H1 (cell line): ENCODE data around the gene ZDHHC20. TPM values are rescaled to one million over a fixed set of nuclear protein-coding genes. Genes with fewer than 3 reads are reported as not detected.

ENCODE experiments used
- CTCF ChIA-PET: fragments of 300-600 bp; sonication (Branson Sonifier 250); formaldehyde crosslinking; loops from one replicate; lab custom pipeline; 2021; ENCODE audit not compliant: partially characterized antibody; lab: Charles Lee
- POLR2A ChIA-PET: fragments of 300-600 bp; sonication (Branson Sonifier 250); formaldehyde crosslinking; loops from one replicate; lab custom pipeline; 2021; ENCODE audit warnings: inconsistent platforms; ENCODE audit not compliant: partially characterized antibody; lab: Charles Lee
- DNase-seq, 2 experiments: peaks; one replicate each; pipeline versions ENCODE4 v3.0.0 to v3.0.0-alpha.2; 2010 to 2022; ENCODE audit warnings: low spot score in 2 of 2, low read depth in 1 of 2, mixed read lengths in 1 of 2
- FAIRE-seq: peaks from 2 replicates; lab custom pipeline; 2011; peaks lifted over from hg19 to GRCh38; lab: Jason Lieb, UNC
- H2AFZ ChIP-seq: 2 replicates; pipeline ENCODE4 v1.8.1; 2012; ENCODE audit warnings: low read length, inconsistent platforms
- H2AK5ac ChIP-seq: 2 replicates; pipeline ENCODE4 v1.6.1; 2013; ENCODE audit warnings: low read depth, low read length
- H2BK120ac ChIP-seq: replicated peaks from 2 replicates; pipeline ENCODE3; 2013; ENCODE audit warnings: low read depth, low read length, inconsistent platforms
- H2BK12ac ChIP-seq: 2 replicates; pipeline ENCODE4 v1.6.1; 2013; ENCODE audit warnings: low read depth, low read length
- H2BK15ac ChIP-seq: 2 replicates; pipeline ENCODE4 v1.6.1; 2013; ENCODE audit warnings: low read length
- H2BK20ac ChIP-seq: 2 replicates; pipeline ENCODE4 v1.6.1; 2013; ENCODE audit warnings: low read length
- H2BK5ac ChIP-seq: 2 replicates; pipeline ENCODE4 v1.6.1; 2013; ENCODE audit warnings: low read depth, low read length
- H3K14ac ChIP-seq: 2 replicates; pipeline ENCODE4 v1.6.1; 2013; ENCODE audit warnings: inconsistent platforms; ENCODE audit not compliant: insufficient read length
- H3K18ac ChIP-seq: 2 replicates; pipeline ENCODE4 v1.6.1; 2013; ENCODE audit warnings: low read length; ENCODE audit errors: extremely low read depth
- H3K23ac ChIP-seq: 2 replicates; pipeline ENCODE4 v1.6.1; 2013; ENCODE audit warnings: inconsistent platforms; ENCODE audit not compliant: insufficient read length
- H3K23me2 ChIP-seq: 2 replicates; pipeline ENCODE4 v1.6.1; 2013; ENCODE audit warnings: low read depth, low read length
- H3K27ac ChIP-seq: 2 replicates; pipeline ENCODE4 v1.6.1; 2011; ENCODE audit warnings: low read depth, low read length, inconsistent platforms
- H3K27me3 ChIP-seq, 4 experiments: replicated peaks in 1 of 4; 1 replicate in 1 of 4; 2 replicates in 3 of 4; pipeline versions ENCODE4 v1.6.1 to v1.8.1; 2011 to 2013; ENCODE audit warnings: low read length in 3 of 4, mild to moderate bottlenecking in 3 of 4, inconsistent platforms in 2 of 4, mixed read lengths in 2 of 4, moderate library complexity in 1 of 4; ENCODE audit not compliant: control insufficient read depth in 3 of 4, insufficient read depth in 3 of 4; ENCODE audit errors: extremely low read depth in 1 of 4
- H3K36me3 ChIP-seq, 4 experiments: 2 replicates each; pipeline versions ENCODE4 v1.6.1 to v1.8.1; 2011 to 2013; ENCODE audit warnings: mild to moderate bottlenecking in 4 of 4, low read length in 3 of 4, moderate library complexity in 2 of 4, control low read depth in 1 of 4, inconsistent platforms in 1 of 4; ENCODE audit not compliant: insufficient read depth in 4 of 4, control insufficient read depth in 2 of 4
- H3K4ac ChIP-seq: replicated peaks from 2 replicates; pipeline ENCODE3; 2013; ENCODE audit warnings: low read length, low read depth, mixed read lengths, inconsistent platforms; ENCODE audit not compliant: insufficient read length
- H3K4me1 ChIP-seq, 4 experiments: replicated peaks in 1 of 4; 1 replicate in 1 of 4; 2 replicates in 3 of 4; pipeline versions ENCODE4 v1.6.1 to v1.8.1; 2011 to 2013; ENCODE audit warnings: low read length in 3 of 4, inconsistent platforms in 2 of 4, mixed read lengths in 1 of 4; ENCODE audit not compliant: insufficient read depth in 4 of 4, control insufficient read depth in 3 of 4
- H3K4me2 ChIP-seq, 2 experiments: 2 replicates each; pipeline versions ENCODE4 v1.6.1 to v1.8.1; 2011 to 2013; ENCODE audit warnings: low read depth in 2 of 2, low read length in 2 of 2, control low read depth in 1 of 2, inconsistent platforms in 1 of 2, mild to moderate bottlenecking in 1 of 2; ENCODE audit not compliant: insufficient read depth in 1 of 2
- H3K4me3 ChIP-seq, 4 experiments: fragments of 200-600, 300-600 bp in 1 of 4; sonication (generic), shearing (Covaris generic), sonication (Bioruptor Twin) in 1 of 4; 2 replicates each; pipeline versions ENCODE4 v1.5.1 to v1.8.1; 2011 to 2016; ENCODE audit warnings: low read length in 4 of 4, low read depth in 3 of 4, control low read depth in 2 of 4, inconsistent platforms in 2 of 4, mild to moderate bottlenecking in 2 of 4, mixed read lengths in 1 of 4, moderate library complexity in 1 of 4; ENCODE audit not compliant: insufficient read depth in 2 of 4; ENCODE audit errors: extremely low read depth in 1 of 4
- H3K56ac ChIP-seq: replicated peaks from 2 replicates; pipeline ENCODE3; 2013; ENCODE audit warnings: low read depth, mild to moderate bottlenecking, mixed read lengths, low read length, inconsistent platforms; ENCODE audit not compliant: insufficient read length
- H3K79me1 ChIP-seq: 2 replicates; pipeline ENCODE4 v1.6.1; 2013; ENCODE audit warnings: low read depth, low read length, control low read depth
- H3K79me2 ChIP-seq, 2 experiments: 2 replicates each; pipeline versions ENCODE4 v1.6.1 to v1.8.1; 2012 to 2013; ENCODE audit warnings: low read length in 2 of 2, mild to moderate bottlenecking in 2 of 2, inconsistent platforms in 1 of 2; ENCODE audit not compliant: insufficient read depth in 2 of 2, control insufficient read depth in 1 of 2
- H3K9ac ChIP-seq, 4 experiments: replicated peaks in 1 of 4; 1 replicate in 1 of 4; 2 replicates in 3 of 4; pipeline versions ENCODE4 v1.6.1 to v1.8.1; 2011 to 2013; ENCODE audit warnings: low read depth in 3 of 4, low read length in 3 of 4, control low read depth in 2 of 4, mild to moderate bottlenecking in 2 of 4, moderate library complexity in 2 of 4, inconsistent platforms in 1 of 4; ENCODE audit errors: extremely low read depth in 1 of 4
- H3K9me3 ChIP-seq, 2 experiments: 2 replicates each; pipeline versions ENCODE4 v1.6.1 to v1.8.1; 2012 to 2013; ENCODE audit warnings: mild to moderate bottlenecking in 2 of 2, moderate library complexity in 2 of 2, control low read depth in 1 of 2, inconsistent platforms in 1 of 2, low read depth in 1 of 2, low read length in 1 of 2, mixed read lengths in 1 of 2; ENCODE audit not compliant: insufficient read depth in 2 of 2
- H4K20me1 ChIP-seq, 2 experiments: replicated peaks in 1 of 2; 2 replicates each; pipeline versions ENCODE3 to v1.8.1; 2011 to 2013; ENCODE audit warnings: inconsistent platforms in 2 of 2, low read length in 2 of 2, mild to moderate bottlenecking in 1 of 2; ENCODE audit not compliant: insufficient read depth in 2 of 2, control insufficient read depth in 1 of 2
- H4K5ac ChIP-seq: 2 replicates; pipeline ENCODE4 v1.6.1; 2013; ENCODE audit warnings: low read length, low read depth, mixed read lengths, inconsistent platforms; ENCODE audit not compliant: insufficient read length
- H4K8ac ChIP-seq: 2 replicates; pipeline ENCODE4 v1.8.0; 2013; ENCODE audit warnings: mild to moderate bottlenecking, moderate library complexity, low read length, inconsistent platforms; ENCODE audit not compliant: insufficient read depth; ENCODE audit errors: extremely low read depth
- H4K91ac ChIP-seq: replicated peaks from 2 replicates; pipeline ENCODE3; 2013; ENCODE audit warnings: low read length, mixed read lengths, inconsistent platforms; ENCODE audit not compliant: insufficient read length
- CBX5 ChIP-seq: fragments of 300-800, 300-1000 bp; sonication (generic); IDR thresholded peaks from 2 replicates; pipeline ENCODE4 v1.7.1; 2016; ENCODE audit warnings: antibody characterized with exemption, low read length, low read depth
- CBX8 ChIP-seq: fragments of 300-800, 300-1000 bp; sonication (generic); IDR thresholded peaks from 2 replicates; pipeline ENCODE4 v1.7.1; 2016; ENCODE audit warnings: low read depth, low read length, borderline replicate concordance
- CHD1 ChIP-seq: IDR thresholded peaks from 2 replicates; pipeline ENCODE4 v1.6.1; 2012; ENCODE audit warnings: low read depth, low read length, improper control_type of control experiment
- CHD2 ChIP-seq: IDR thresholded peaks from 2 replicates; pipeline ENCODE4 v1.6.1; 2012; ENCODE audit warnings: low read length, improper control_type of control experiment
- GABPA ChIP-seq: IDR thresholded peaks from 2 replicates; pipeline ENCODE4 v1.6.1; 2011; ENCODE audit warnings: mild to moderate bottlenecking, low read length, moderate library complexity, borderline replicate concordance; ENCODE audit not compliant: insufficient read depth
- HDAC2 ChIP-seq, 2 experiments: fragments of 300-600 bp in 1 of 2; sonication (generic) in 1 of 2; IDR thresholded peaks; 2 replicates each; pipeline ENCODE4 v1.6.1; 2011 to 2012; ENCODE audit warnings: low read depth in 2 of 2, low read length in 2 of 2, mild to moderate bottlenecking in 2 of 2, moderate library complexity in 2 of 2, borderline replicate concordance in 1 of 2, inconsistent platforms in 1 of 2
- RFX5 ChIP-seq: IDR thresholded peaks from 2 replicates; pipeline ENCODE4 v1.6.1; 2011; ENCODE audit warnings: low read depth, low read length, improper control_type of control experiment, borderline replicate concordance
- SIN3A ChIP-seq, 2 experiments: IDR thresholded peaks in 1 of 2; conservative IDR thresholded peaks in 1 of 2; 2 replicates each; pipeline ENCODE4 v1.6.1; 2011 to 2012; ENCODE audit warnings: low read length in 2 of 2, improper control_type of control experiment in 1 of 2, low read depth in 1 of 2, mild to moderate bottlenecking in 1 of 2
- YY1 ChIP-seq: IDR thresholded peaks from 2 replicates; pipeline ENCODE4 v1.6.1; 2011; ENCODE audit warnings: low read depth, mild to moderate bottlenecking, low read length
- ZNF274 ChIP-seq: IDR thresholded peaks from 2 replicates; pipeline ENCODE4 v1.7.0; 2012; ENCODE audit warnings: low read length, borderline replicate concordance; ENCODE audit errors: extremely low read depth
- WGBS, 2 experiments: shearing (Covaris generic) in 1 of 2; methylation state at CpG; one replicate each; pipeline versions ENCODE4 v1.1.6 to v1.1.7; 2013 to 2015; ENCODE audit warnings: low lambda C conversion rate in 2 of 2, mixed read lengths in 2 of 2, inconsistent platforms in 1 of 2, low coverage in 1 of 2, missing lambda C conversion rate in 1 of 2; ENCODE audit not compliant: insufficient replicate concordance in 2 of 2, insufficient coverage in 1 of 2, insufficient read length in 1 of 2; ENCODE audit errors: extremely low coverage in 1 of 2, missing lambda C conversion rate in 1 of 2; 5-methylcytosine and 5-hydroxymethylcytosine counted together
- polyA plus RNA-seq, 7 experiments: library from polyadenylated mRNA; depleted of rRNA in 3 of 7; stranded (reverse) in 5 of 7; unstranded in 2 of 7; fragments of >200 nt in 5 of 7; fragments of 200-250 nt in 2 of 7; gene quantifications; 1 replicate in 5 of 7; 2 replicates in 1 of 7; 4 replicates in 1 of 7; pipeline versions ENCODE4 v1.2.1 to v1.2.3, GENCODE V29; 2011 to 2013; ENCODE audit warnings: missing spikeins in 2 of 7, mixed read lengths in 2 of 7
- total RNA-seq: library from RNA; stranded (reverse); fragmentation: NEBNext Ultra II Directional; extraction: Animal tissue kit (Norgen Biotek cat#: 25700); gene quantifications from 2 replicates; pipeline ENCODE4 v1.2.1, GENCODE V29; 2021
- TF ChIP-seq, protein P1 (sequence below): IDR thresholded peaks from 2 replicates; pipeline ENCODE4 v1.6.1; 2012; ENCODE audit warnings: inconsistent platforms

ZDHHC20 gene
- total and polyA plus RNA-seq, 2 of the 8 experiments (the other 6 are each of a cell fraction or from before 2014, with no cell fraction given): 16.4 to 89.0 TPM

DNA sequence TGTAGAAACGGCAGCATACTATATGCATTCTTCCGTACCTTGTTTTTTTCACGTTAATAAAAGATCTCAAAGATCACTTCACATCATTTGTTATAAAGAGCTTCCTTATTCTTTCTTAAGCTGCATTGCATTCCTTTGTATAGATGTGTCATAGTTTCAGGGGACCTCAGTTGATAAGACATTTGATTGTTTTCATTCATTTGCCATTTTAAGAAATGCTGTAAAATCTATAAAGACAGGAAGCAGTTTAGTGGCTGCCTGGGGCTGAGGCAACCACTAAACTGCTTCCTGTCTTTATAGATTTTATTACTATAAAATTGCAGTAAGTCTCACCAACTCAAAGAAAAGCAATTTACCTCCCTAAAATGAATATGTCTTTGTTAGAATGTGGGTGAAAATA is 59.4 kb downstream of the ZDHHC20 start:
- ChIA-PET CTCF (no interaction called here), POLR2A (interaction anchor here (1.3 to 1.6 kb wide), 2 partner anchors 59 to 101 kb away, joined by 4 read pairs; partner anchors contain the start of gene ZDHHC20)
- Histone ChIP-seq H2BK20ac (no peak overlapping the region), H4K8ac (no peak overlapping the region), H3K14ac (no peak overlapping the region), H3K79me2 (no peaks in the 10 kb centered on the region), H2BK5ac (no peak overlapping the region), H3K9ac (no peak overlapping the region), H3K27me3 (no peaks in the 10 kb centered on the region), H3K9me3 (no peaks in the 10 kb centered on the region), H3K23me2 (no peaks in the 10 kb centered on the region), H3K23ac (no peak overlapping the region), H2AK5ac (no peak overlapping the region), H3K4me2 (no peak overlapping the region), H3K4me1 (no peaks in the 10 kb centered on the region), H3K36me3 (peaks cover 0 to 9% (median 2%) of the 10 kb centered on the region in 4 experiments; a peak in 2 of 8 replicates), H4K5ac (no peak overlapping the region), H3K56ac (no peak overlapping the region), H2BK15ac (no peak overlapping the region), H3K4ac (no peak overlapping the region), H2BK120ac (no peak overlapping the region), H2BK12ac (no peak overlapping the region), H4K91ac (no peak overlapping the region), H3K79me1 (no peaks in the 10 kb centered on the region)
- FAIRE-seq: no peak
- 95% methylated on average over 3 of the region's 3 CpGs; no CpG with 5 or more reads in 1 of the 2 experiments for WGBS, 2 experiments
- TF ChIP-seq, protein P1, sequence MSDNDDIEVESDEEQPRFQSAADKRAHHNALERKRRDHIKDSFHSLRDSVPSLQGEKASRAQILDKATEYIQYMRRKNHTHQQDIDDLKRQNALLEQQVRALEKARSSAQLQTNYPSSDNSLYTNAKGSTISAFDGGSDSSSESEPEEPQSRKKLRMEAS: no peak
- TF ChIP-seq ZNF274: no peak
- no peak for TF ChIP-seq YY1
- TF ChIP-seq SIN3A (conservative IDR thresholded peaks at IDR 0.05 in 1 of 2, IDR thresholded peaks at IDR 0.05 in 1 of 2; ENCODE audit: low read depth in 1 of 2, low read length in 2 of 2): no peak
- no peak for TF ChIP-seq CHD2
- TF ChIP-seq CHD1: no peak
- no peak for TF ChIP-seq CBX8
- no peak for TF ChIP-seq GABPA
- TF ChIP-seq CBX5: no peak
- TF ChIP-seq RFX5: no peak
- TF ChIP-seq HDAC2 (IDR thresholded peaks at IDR 0.05; ENCODE audit: borderline replicate concordance in 1 of 2, low read depth in 2 of 2, low read length in 2 of 2): no peak
- TF ChIP-seq, all 59 proteins: peak for 0
- peaks cover 0 to 3% of the 10 kb centered on the region in 2 experiments for H4K20me1 ChIP-seq
- no peak for DNase-seq
- no peak overlapping the region for H3K18ac ChIP-seq
- H3K27ac ChIP-seq: no peak overlapping the region
- no peak overlapping the region for H2AFZ ChIP-seq
- no peak overlapping the region for H3K4me3 ChIP-seq
